ENCODE measurements around the gene SKAP2. TPM values are rescaled to one million over a fixed set of nuclear protein-coding genes. Genes with fewer than 3 reads are reported as not detected.
A peak's percentile ranks its signal among the peaks of the same experiment; 100 is the strongest.

Gene SKAP2
- total RNA-seq, 4 donors from 2014 or later, result 54.3 to 83.1 (median 76.1) TPM

DNA sequence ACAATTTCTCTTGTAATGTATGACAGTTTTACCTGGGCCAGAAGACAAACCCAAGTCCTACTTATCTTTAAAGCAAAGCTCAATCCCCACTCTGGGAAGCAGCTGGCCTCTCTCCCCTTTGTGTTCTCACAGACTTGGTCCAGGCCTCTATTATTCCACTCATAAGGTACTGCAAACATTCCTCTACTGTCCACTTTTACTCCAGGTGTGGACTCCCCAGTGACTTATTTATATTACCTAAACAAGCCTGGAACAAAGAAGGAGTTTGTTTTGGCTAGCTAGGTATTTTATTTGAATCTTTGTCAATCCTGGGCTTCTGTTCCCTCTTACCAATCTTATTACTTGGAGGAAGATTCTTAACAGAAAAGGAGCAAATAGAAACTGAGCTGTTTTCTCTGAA lies 163.5 kb downstream of the SKAP2 start:
- Histone ChIP-seq H3K4me1 (peaks cover 11 to 24% (median 14%) of the 10 kb centered on the region in 3 donors), H3K27me3 (no peaks in the 10 kb centered on the region), H3K9me3 (no peaks in the 10 kb centered on the region), H3K4me3 (no peak overlapping the region), H3K27ac (no peak overlapping the region), H3K36me3 (no peaks in the 10 kb centered on the region)
- ATAC-seq, result no peak
- no peak for TF ChIP-seq EP300 (IDR thresholded peaks at IDR 0.05)
- TF ChIP-seq, protein P1, sequence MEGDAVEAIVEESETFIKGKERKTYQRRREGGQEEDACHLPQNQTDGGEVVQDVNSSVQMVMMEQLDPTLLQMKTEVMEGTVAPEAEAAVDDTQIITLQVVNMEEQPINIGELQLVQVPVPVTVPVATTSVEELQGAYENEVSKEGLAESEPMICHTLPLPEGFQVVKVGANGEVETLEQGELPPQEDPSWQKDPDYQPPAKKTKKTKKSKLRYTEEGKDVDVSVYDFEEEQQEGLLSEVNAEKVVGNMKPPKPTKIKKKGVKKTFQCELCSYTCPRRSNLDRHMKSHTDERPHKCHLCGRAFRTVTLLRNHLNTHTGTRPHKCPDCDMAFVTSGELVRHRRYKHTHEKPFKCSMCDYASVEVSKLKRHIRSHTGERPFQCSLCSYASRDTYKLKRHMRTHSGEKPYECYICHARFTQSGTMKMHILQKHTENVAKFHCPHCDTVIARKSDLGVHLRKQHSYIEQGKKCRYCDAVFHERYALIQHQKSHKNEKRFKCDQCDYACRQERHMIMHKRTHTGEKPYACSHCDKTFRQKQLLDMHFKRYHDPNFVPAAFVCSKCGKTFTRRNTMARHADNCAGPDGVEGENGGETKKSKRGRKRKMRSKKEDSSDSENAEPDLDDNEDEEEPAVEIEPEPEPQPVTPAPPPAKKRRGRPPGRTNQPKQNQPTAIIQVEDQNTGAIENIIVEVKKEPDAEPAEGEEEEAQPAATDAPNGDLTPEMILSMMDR (IDR thresholded peaks at IDR 0.05), result no peak
- TF ChIP-seq POLR2AphosphoS5 (IDR thresholded peaks at IDR 0.05), result no peak
- TF ChIP-seq POLR2A (IDR thresholded peaks at IDR 0.05), result no peak

- no peak for ATAC-seq
- no peaks in the 10 kb centered on the region for H3K36me3 ChIP-seq
- TF ChIP-seq POLR2AphosphoS5 (IDR thresholded peaks at IDR 0.05) (no peak), EP300 (IDR thresholded peaks at IDR 0.05) (no peak)
- TF ChIP-seq, protein P1 (IDR thresholded peaks at IDR 0.05), result no peak
- no peak overlapping the region for H3K27ac ChIP-seq
- H3K4me1 ChIP-seq, result peaks cover 6 to 19% (median 10%) of the 10 kb centered on the region in 3 donors
- H3K4me3 ChIP-seq, result no peak overlapping the region
- no peaks in the 10 kb centered on the region for H3K27me3 ChIP-seq
- H3K9me3 ChIP-seq, result no peaks in the 10 kb centered on the region
- WGBS, 2 donors (ENCODE audit: low coverage in 1 of 2), result 85 to 87% methylated on average over 3 to 5 of the region's 5 CpGs
These were observed 164.0 kb downstream of the SKAP2 start for GRCh38 chr7:26700386-26700785.

DNA sequence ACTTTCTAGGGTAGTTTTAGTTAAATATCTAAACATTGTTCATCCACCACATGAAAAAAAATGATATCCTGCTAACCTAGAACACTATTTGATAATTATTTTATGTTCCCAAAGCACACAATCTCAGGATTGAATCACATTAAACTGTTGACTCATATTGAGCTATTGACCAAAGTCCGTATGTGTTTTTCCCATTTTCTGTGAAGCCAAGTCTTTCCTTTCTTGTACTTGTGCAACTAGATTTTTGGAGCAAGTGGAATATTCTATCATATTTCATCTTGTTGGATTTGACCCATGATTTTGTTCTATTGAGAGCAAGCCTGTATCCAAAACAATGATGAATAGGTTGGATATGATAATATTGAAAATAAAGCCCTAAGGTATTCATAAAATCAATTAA lies 164.6 kb downstream of the SKAP2 start:
- TF ChIP-seq POLR2AphosphoS5 (IDR thresholded peaks at IDR 0.05) (no peak), EP300 (IDR thresholded peaks at IDR 0.05) (no peak), POLR2A (IDR thresholded peaks at IDR 0.05) (no peak)
- TF ChIP-seq, protein P1 (IDR thresholded peaks at IDR 0.05), result no peak
- WGBS, 2 donors (ENCODE audit: low coverage in 1 of 2), result 55 to 63% methylated on average over 1 of the region's 1 CpG
- ATAC-seq, result peak; percentile 55

GRCh38 chr7:26698806-26699205 lies 165.6 kb downstream of the SKAP2 start:
- Histone ChIP-seq H3K4me1 (peaks cover 0 to 4% (median 0%) of the 10 kb centered on the region in 3 donors), H3K36me3 (no peaks in the 10 kb centered on the region), H3K27ac (no peak overlapping the region), H3K27me3 (no peaks in the 10 kb centered on the region), H3K9me3 (no peaks in the 10 kb centered on the region), H3K4me3 (no peak overlapping the region)
- ATAC-seq, result no peak
- TF ChIP-seq EP300 (IDR thresholded peaks at IDR 0.05), result no peak
- TF ChIP-seq, protein P1 (IDR thresholded peaks at IDR 0.05), result no peak
- TF ChIP-seq POLR2AphosphoS5 (IDR thresholded peaks at IDR 0.05), result no peak
- no peak for TF ChIP-seq POLR2A (IDR thresholded peaks at IDR 0.05)
- 71 to 94% methylated on average over 1 to 3 of the region's 3 CpGs for WGBS, 2 donors (ENCODE audit: low coverage in 1 of 2)

More for the DNA sequence above, 164.6 kb downstream of the SKAP2 start:
- H3K9me3 ChIP-seq, result no peaks in the 10 kb centered on the region
- H3K4me1 ChIP-seq, result peaks cover 4 to 13% (median 6%) of the 10 kb centered on the region in 3 donors
- no peaks in the 10 kb centered on the region for H3K27me3 ChIP-seq
- no peak overlapping the region for H3K27ac ChIP-seq
- H3K36me3 ChIP-seq, result no peaks in the 10 kb centered on the region
- no peak overlapping the region for H3K4me3 ChIP-seq

DNA sequence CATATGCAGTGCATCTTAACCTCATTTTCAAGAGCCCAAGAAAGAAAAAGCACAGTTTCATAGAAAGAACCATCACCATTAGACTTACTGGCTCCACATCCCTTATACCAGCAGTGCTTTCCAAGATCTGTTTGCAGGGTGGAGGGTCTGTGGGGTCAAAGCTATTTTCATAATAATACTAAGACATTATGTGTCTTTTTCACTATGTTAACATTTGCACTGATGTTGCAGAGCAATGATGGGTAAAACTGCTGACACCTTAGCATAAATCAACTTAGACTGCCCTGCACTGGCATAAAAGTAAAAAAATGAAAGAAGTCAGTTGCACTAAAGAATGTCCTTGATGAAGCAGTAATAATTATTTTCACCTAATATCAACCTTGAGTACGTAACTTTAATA lies 166.2 kb downstream of the SKAP2 start:
- ATAC-seq, result no peak
- no peaks in the 10 kb centered on the region for H3K9me3 ChIP-seq
- H3K36me3 ChIP-seq, result no peaks in the 10 kb centered on the region
- H3K4me1 ChIP-seq, result no peaks in the 10 kb centered on the region
- TF ChIP-seq EP300 (IDR thresholded peaks at IDR 0.05), result no peak
- TF ChIP-seq, protein P1 (IDR thresholded peaks at IDR 0.05), result peak in 1 of 4 experiments; percentile 6
- no peak overlapping the region for H3K4me3 ChIP-seq
- WGBS, 2 donors (ENCODE audit: low coverage in 1 of 2), result 93 to 100% methylated on average over 1 of the region's 1 CpG
- no peaks in the 10 kb centered on the region for H3K27me3 ChIP-seq
- no peak overlapping the region for H3K27ac ChIP-seq
